ENCODE results near the gene MBTD1.
A peak's percentile ranks its signal among the peaks of the same experiment; 100 is the strongest.
"Not testable (repeated sequence)": the region's sequence is repeated elsewhere in the genome, so short reads cannot be mapped to it uniquely, and the experiment has no call there.

MBTD1 gene

GRCh38 chr17:51185763-51186332, 74.0 kb downstream of the MBTD1 start:
- DNase-seq = no peak

GRCh38 chr17:51184124-51184523, 75.7 kb downstream of the MBTD1 start:
- no peak for DNase-seq

- DNase-seq = no peak
These were observed 79.4 kb downstream of the MBTD1 start for GRCh38 chr17:51180486-51180885.

GRCh38 chr17:51172030-51172429, 87.8 kb downstream of the MBTD1 start:
- not testable (repeated sequence) for DNase-seq

GRCh38 chr17:51170736-51171135, 89.1 kb downstream of the MBTD1 start:
- DNase-seq = no peak

- no peak for DNase-seq
These were observed 90.5 kb downstream of the MBTD1 start for GRCh38 chr17:51169340-51169739.

- DNase-seq = peak; percentile 71
These were observed 92.6 kb downstream of the MBTD1 start for GRCh38 chr17:51166987-51167931.

- peak; percentile 67 for DNase-seq
These were observed 93.5 kb downstream of the MBTD1 start, which contains the start of gene NME2 for GRCh38 chr17:51166198-51166986. TSS of gene NME2 (plus strand) at chr17:51166411. CDS start at chr17:51166831, 420 bp downstream.

- no peak for DNase-seq
These were observed 94.1 kb downstream of the MBTD1 start for GRCh38 chr17:51165680-51166197.

- no peak for DNase-seq
These were observed 94.8 kb downstream of the MBTD1 start for GRCh38 chr17:51164911-51165679.

GRCh38 chr17:51161541-51161940, 98.3 kb downstream of the MBTD1 start:
- DNase-seq = no peak

- DNase-seq = no peak
These were observed 100.2 kb downstream of the MBTD1 start for GRCh38 chr17:51159604-51160003.

GRCh38 chr17:51155416-51155815, 104.4 kb downstream of the MBTD1 start:
- no peak for DNase-seq

GRCh38 chr17:51154176-51154575, 105.7 kb downstream of the MBTD1 start:
- DNase-seq = no peak

GRCh38 chr17:51153210-51154072, 106.4 kb downstream of the MBTD1 start, which contains the start of gene NME1:
TSS of gene NME1 (plus strand) at chr17:51153559. CDS start at chr17:51155655, 2,096 bp downstream.
- DNase-seq = peak; percentile 97

GRCh38 chr17:51152766-51153209, 107.1 kb downstream of the MBTD1 start:
- DNase-seq = no peak

- no peak for DNase-seq
These were observed 108.9 kb downstream of the MBTD1 start for GRCh38 chr17:51150932-51151331.

GRCh38 chr17:51149163-51149562, 110.7 kb downstream of the MBTD1 start:
- no peak for DNase-seq

GRCh38 chr17:51147650-51148049, 112.2 kb downstream of the MBTD1 start:
- no peak for DNase-seq

- no peak for DNase-seq
These were observed 115.4 kb downstream of the MBTD1 start for GRCh38 chr17:51144266-51145022.
